Stimulated activated memory B cell treated with anti-CD40 and anti-IgM and Interleukin-4, amounts not matched to agents 10 μg/mL and 1 μg/mL and 100 μg/mL, for 72 hours (primary cell): ENCODE data around the gene ZIC5.

ENCODE experiments used
- ATAC-seq: fragments of 150-1000 bp; cut with Tn5 transposase; 2 replicates; pipeline ENCODE4 v1.10.0; 2021
- H3K27ac Mint-ChIP-seq: one replicate; pipeline ENCODE4 v1.8.0; 2022; ENCODE audit warnings: mild to moderate bottlenecking, mixed read lengths
- H3K27me3 Mint-ChIP-seq: one replicate; pipeline ENCODE4 v1.8.0; 2022; ENCODE audit warnings: mixed read lengths
- H3K36me3 Mint-ChIP-seq: one replicate; pipeline ENCODE4 v1.8.0; 2022; ENCODE audit warnings: mixed read lengths
- H3K4me1 Mint-ChIP-seq: one replicate; pipeline ENCODE4 v1.8.0; 2022; ENCODE audit warnings: mixed read lengths
- H3K4me3 Mint-ChIP-seq: one replicate; pipeline ENCODE4 v1.8.0; 2022; ENCODE audit warnings: mild to moderate bottlenecking, moderate library complexity, mixed read lengths
- H3K9me3 Mint-ChIP-seq: one replicate; pipeline ENCODE4 v1.8.0; 2022; ENCODE audit warnings: mixed read lengths

Gene ZIC5

GRCh38 chr13:99971576-99972189 is at the start of gene ZIC5:
Gene ZIC5 (minus strand): TSS chr13:99971767. CDS start chr13:99971603, 164 bp downstream.
- no peak within 1 kb of the TSS for H3K27ac Mint-ChIP-seq
- no peak for ATAC-seq
- H3K4me1 Mint-ChIP-seq, result peaks cover 14% of the 10 kb centered on the region
- H3K4me3 Mint-ChIP-seq, result no peak within 1 kb of the TSS
- H3K27me3 Mint-ChIP-seq, result peaks cover 87% of the 10 kb centered on the region
- peaks cover 10% of the 10 kb centered on the region for H3K9me3 Mint-ChIP-seq
- H3K36me3 Mint-ChIP-seq, result peaks cover 4% of the 10 kb centered on the region

DNA sequence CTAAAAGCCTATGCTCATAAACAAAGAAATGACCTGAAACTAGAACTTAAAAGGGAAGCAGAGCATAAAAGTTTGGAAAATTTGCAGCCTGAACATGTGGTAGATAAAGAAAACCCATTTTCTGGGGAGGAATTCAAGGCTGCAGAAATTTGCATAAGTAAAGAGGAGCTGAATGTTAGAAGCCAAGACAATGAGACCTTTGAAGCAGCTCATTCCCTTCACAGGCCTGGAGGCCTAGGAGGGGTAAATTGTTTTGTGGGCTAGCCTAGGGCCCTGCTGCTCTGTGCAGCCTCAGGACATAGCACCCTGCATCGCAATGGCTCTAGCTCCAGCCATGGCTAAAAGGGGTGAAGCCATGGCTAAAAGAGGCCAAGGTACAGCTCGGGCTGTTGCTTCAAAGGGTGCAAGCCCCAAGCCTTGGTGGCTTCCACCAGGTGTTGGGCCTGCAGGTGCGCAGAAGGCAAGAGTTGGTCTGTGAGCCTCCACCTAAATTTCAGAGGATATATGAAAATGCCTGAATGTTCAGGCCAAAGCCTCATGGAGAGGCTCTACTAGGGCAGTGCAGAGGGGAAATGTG is 48.3 kb upstream of the ZIC5 start:
- no peak for ATAC-seq
- Mint-ChIP-seq H3K27ac (no peak overlapping the region), H3K27me3 (no peaks in the 10 kb centered on the region), H3K9me3 (peaks cover 18% of the 10 kb centered on the region), H3K36me3 (no peaks in the 10 kb centered on the region), H3K4me3 (no peak overlapping the region), H3K4me1 (no peaks in the 10 kb centered on the region)

DNA sequence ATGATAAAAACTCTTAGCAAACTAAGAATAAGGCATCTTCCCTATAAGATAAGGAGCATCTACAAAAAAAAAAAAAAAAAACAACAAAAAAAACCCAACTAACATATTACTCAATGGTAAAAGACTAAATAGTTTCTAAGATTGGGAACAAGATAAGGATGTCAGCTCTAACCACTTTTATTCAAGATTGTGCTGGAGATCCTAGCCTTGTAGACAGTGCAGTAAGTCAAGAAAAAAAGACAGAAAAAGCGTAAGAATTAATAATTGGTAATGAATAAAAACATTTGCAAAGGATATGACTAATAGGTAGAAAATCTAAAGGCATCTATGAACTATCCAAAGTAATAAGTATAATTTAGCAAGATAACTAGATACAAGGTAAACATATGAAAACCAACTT is 43.1 kb upstream of the ZIC5 start:
- Mint-ChIP-seq H3K27ac (no peak overlapping the region), H3K36me3 (no peaks in the 10 kb centered on the region), H3K4me1 (no peaks in the 10 kb centered on the region), H3K9me3 (peaks cover 5% of the 10 kb centered on the region), H3K4me3 (no peak overlapping the region), H3K27me3 (no peaks in the 10 kb centered on the region)
- ATAC-seq, result no peak

- Mint-ChIP-seq H3K4me3 (no peak overlapping the region), H3K9me3 (peaks cover 5% of the 10 kb centered on the region), H3K27ac (no peak overlapping the region), H3K4me1 (no peaks in the 10 kb centered on the region), H3K36me3 (no peaks in the 10 kb centered on the region), H3K27me3 (peaks cover 77% of the 10 kb centered on the region)
- ATAC-seq, result no peak
Observed at GRCh38 chr13:99998261-99998660, 26.7 kb upstream of the ZIC5 start.

DNA sequence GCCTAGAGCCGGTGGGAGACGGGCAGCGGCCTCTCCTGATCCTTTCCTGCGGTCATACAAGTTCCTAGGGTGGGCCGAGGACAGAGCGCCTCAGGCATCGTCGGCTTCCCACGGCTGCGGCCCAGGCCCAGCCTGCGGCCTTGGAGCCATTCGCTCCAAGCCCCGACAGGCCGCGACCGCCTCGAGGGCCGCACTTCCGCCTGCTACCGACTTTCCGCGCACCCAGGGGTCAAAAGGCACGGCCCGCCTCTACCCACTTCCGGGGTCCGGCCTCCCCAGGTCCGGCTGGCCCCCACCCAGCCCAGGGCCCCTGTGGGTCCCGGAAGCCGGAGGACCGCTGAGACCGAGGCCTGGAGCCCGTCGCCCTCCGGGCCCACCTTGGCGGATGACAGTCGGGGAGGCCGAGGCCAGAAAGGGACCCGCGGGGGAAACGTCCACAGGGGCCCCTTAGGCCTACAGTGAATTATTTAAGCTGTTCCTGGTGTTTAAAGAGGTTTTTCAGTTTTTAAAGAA is 26.2 kb upstream of the ZIC5 start:
- H3K4me3 Mint-ChIP-seq, result no peak overlapping the region
- no peaks in the 10 kb centered on the region for H3K4me1 Mint-ChIP-seq
- no peak for ATAC-seq
- peaks cover 77% of the 10 kb centered on the region for H3K27me3 Mint-ChIP-seq
- H3K27ac Mint-ChIP-seq, result no peak overlapping the region
- H3K36me3 Mint-ChIP-seq, result no peaks in the 10 kb centered on the region
- peaks cover 5% of the 10 kb centered on the region for H3K9me3 Mint-ChIP-seq

GRCh38 chr13:99996381-99996973 is 24.9 kb upstream of the ZIC5 start:
- Mint-ChIP-seq H3K36me3 (no peaks in the 10 kb centered on the region), H3K4me1 (no peaks in the 10 kb centered on the region), H3K27me3 (peaks cover 89% of the 10 kb centered on the region), H3K4me3 (no peak overlapping the region), H3K27ac (no peak overlapping the region), H3K9me3 (peaks cover 9% of the 10 kb centered on the region)
- no peak for ATAC-seq

DNA sequence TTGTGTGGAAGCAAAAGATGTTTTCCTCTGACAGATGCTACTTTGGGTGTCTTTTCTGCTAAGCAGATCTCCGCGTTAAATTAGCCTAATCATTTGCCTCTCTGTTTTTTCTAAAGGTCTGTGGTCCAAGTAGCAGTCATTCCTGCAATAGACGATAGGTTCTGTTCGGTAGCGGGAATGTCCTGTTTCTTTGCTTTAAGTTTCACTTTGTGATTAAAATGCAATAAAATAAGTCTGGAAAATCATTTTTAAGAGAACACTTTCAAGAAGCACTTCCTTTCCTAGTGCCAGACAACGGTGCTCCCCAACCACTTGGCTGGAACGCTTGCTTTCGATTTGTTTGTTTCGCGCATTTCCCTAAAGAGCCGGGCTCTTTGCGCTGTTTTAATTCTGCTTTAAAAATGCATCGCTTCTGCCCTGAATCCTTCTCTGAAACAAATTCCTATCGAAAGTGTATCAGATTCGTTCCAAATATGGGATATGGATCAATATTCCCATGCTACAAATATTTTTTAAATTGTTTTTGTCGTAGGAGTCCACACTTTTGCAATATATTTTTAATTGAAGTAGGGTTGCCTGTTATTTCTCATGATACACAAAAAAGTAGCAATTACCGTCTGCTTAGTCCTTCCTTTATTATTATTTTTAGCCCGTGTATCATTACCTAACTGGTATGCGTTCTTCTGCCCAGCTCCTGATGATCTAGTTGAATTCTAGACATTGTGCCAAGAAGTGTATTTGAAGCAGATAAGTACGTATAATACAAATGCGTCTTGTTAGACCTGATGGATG is 24.2 kb upstream of the ZIC5 start:
- Mint-ChIP-seq H3K27me3 (peaks cover 90% of the 10 kb centered on the region), H3K4me1 (no peaks in the 10 kb centered on the region), H3K9me3 (peaks cover 9% of the 10 kb centered on the region), H3K27ac (no peak overlapping the region), H3K4me3 (no peak overlapping the region), H3K36me3 (no peaks in the 10 kb centered on the region)
- ATAC-seq, result no peak

DNA sequence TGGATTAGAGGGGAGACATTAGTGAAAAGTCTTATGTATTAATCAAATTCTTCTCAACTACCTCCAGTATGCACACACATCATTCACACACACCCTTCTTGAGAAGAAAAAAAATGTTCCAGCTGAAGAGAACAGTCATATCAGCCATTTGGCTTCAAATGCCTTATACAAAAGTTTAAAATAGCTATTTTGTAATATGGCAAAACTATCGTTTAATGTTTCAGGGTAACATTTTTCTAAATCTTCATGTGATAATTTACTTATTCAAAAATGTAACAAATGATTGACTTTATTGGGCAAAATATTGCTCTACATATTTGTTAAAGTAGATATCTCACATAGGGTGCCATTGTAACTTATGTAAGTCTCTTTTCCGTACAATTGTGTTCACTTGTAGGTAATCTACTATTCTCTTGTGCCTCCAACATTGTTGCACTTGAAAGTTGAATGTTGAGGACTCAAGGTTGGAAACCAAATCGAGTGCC is 23.6 kb upstream of the ZIC5 start:
- ATAC-seq, result no peak
- Mint-ChIP-seq H3K27me3 (peaks cover 90% of the 10 kb centered on the region), H3K9me3 (peaks cover 9% of the 10 kb centered on the region), H3K36me3 (no peaks in the 10 kb centered on the region), H3K27ac (no peak overlapping the region), H3K4me3 (no peak overlapping the region), H3K4me1 (no peaks in the 10 kb centered on the region)

- Mint-ChIP-seq H3K4me1 (no peaks in the 10 kb centered on the region), H3K36me3 (no peaks in the 10 kb centered on the region), H3K4me3 (no peak overlapping the region), H3K27ac (no peak overlapping the region), H3K27me3 (peaks cover 92% of the 10 kb centered on the region), H3K9me3 (peaks cover 9% of the 10 kb centered on the region)
- ATAC-seq, result no peak
Observed at GRCh38 chr13:99994638-99995020, 23.1 kb upstream of the ZIC5 start.

DNA sequence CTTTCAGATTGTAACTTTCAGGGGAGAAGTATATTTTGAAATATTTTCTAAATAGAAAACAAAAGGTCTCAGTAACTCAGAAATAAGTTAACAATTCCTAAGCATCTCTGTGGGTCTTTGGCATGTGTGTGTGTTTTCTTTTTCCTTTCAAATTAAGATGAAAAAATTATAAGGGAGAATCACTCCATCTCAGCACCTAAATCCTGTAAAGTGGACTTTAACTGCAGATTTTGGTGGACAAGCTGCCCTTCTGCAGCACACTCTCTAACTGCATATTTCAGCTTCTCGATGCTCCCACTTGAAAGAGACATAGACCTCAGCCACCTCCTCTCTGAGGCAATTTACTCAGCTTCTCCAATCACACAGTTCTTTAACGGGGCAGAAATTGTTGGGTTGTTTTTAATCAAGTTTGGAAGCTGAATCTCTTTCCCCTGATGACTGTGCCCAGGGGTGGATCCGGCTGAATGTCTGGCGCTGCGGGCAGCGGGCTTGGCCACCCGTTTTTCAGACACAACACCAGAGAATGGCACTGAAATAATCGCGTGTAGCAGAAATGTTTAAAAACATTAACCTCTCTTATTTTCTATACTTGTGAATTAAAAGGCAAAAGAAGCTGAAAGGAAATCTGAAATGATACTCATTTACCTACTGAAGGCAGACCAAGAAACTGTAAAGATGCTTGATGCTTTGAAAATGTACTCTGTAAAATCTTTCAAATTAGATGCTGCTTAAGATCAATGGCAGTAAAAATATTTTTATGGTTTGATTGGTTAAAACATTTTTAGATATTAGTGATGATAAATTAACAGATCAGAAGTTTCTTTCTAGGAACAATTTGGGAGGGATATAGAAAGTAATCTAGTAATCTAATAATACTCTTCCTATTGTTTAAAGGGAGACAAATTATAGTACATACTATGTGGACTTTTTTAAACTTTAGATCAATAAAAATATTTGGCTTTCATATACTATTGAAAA is 22.4 kb upstream of the ZIC5 start:
- Mint-ChIP-seq H3K27me3 (peaks cover 93% of the 10 kb centered on the region), H3K27ac (no peak overlapping the region), H3K9me3 (peaks cover 9% of the 10 kb centered on the region), H3K4me1 (no peaks in the 10 kb centered on the region), H3K4me3 (no peak overlapping the region), H3K36me3 (no peaks in the 10 kb centered on the region)
- no peak for ATAC-seq

DNA sequence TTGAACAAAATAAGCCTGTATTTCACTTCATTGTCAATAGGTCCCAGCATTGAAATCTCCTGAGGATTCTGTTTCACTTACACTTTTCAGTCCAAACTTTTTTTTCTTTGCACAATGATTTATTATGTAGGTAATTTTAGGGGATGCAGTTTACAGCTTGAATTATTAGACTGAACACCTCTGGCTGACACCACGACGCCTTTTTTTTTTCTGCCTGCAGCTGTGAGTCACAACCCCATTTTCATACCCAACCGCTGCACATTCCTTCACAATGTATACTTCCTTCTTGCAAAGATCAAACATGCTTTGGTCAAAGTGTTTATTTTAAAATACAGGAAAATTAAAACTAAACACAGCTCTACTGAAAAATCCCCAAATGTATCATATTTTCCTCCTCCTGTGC is 21.4 kb upstream of the ZIC5 start:
- no peaks in the 10 kb centered on the region for H3K36me3 Mint-ChIP-seq
- H3K4me3 Mint-ChIP-seq, result no peak overlapping the region
- H3K4me1 Mint-ChIP-seq, result no peaks in the 10 kb centered on the region
- H3K27ac Mint-ChIP-seq, result no peak overlapping the region
- H3K9me3 Mint-ChIP-seq, result peaks cover 9% of the 10 kb centered on the region
- peaks cover 93% of the 10 kb centered on the region for H3K27me3 Mint-ChIP-seq
- no peak for ATAC-seq

GRCh38 chr13:99991828-99992775 is 20.5 kb upstream of the ZIC5 start:
- Mint-ChIP-seq H3K27me3 (peaks cover 99% of the 10 kb centered on the region), H3K9me3 (peaks cover 9% of the 10 kb centered on the region), H3K4me1 (no peaks in the 10 kb centered on the region), H3K4me3 (no peak overlapping the region), H3K27ac (no peak overlapping the region), H3K36me3 (no peaks in the 10 kb centered on the region)
- ATAC-seq, result no peak

- no peak for ATAC-seq
- H3K4me3 Mint-ChIP-seq, result no peak overlapping the region
- no peaks in the 10 kb centered on the region for H3K4me1 Mint-ChIP-seq
- peaks cover 9% of the 10 kb centered on the region for H3K9me3 Mint-ChIP-seq
- H3K27me3 Mint-ChIP-seq, result peaks cover 100% of the 10 kb centered on the region
- no peak overlapping the region for H3K27ac Mint-ChIP-seq
- H3K36me3 Mint-ChIP-seq, result no peaks in the 10 kb centered on the region
Observed at GRCh38 chr13:99991013-99991827, 19.7 kb upstream of the ZIC5 start.
